Trophoblast cell (in vitro differentiated cells and primary cell): ENCODE measurements around the gene CD79B.
"Not testable (repeated sequence)": the region's sequence is repeated elsewhere in the genome, so short reads cannot be mapped to it uniquely, and the experiment has no call there.

Source experiments
- DNase-seq, 2 donors: peaks; one replicate each; pipeline ENCODE4 v3.0.0-alpha.2; 2016
- H2AFZ ChIP-seq: 2 replicates; pipeline ENCODE4 v1.6.1; 2013; ENCODE audit warnings: low read length, moderate library complexity, mild to moderate bottlenecking; ENCODE audit not compliant: insufficient read depth, poor library complexity
- H2AK5ac ChIP-seq: 2 replicates; pipeline ENCODE4 v1.6.1; 2013; ENCODE audit warnings: mild to moderate bottlenecking, low read length
- H2BK120ac ChIP-seq: 2 replicates; pipeline ENCODE4 v1.6.1; 2013; ENCODE audit warnings: low read length, mild to moderate bottlenecking, moderate library complexity; ENCODE audit not compliant: insufficient read depth, poor library complexity
- H2BK12ac ChIP-seq: 2 replicates; pipeline ENCODE4 v1.6.1; 2013; ENCODE audit warnings: mild to moderate bottlenecking, low read length, moderate library complexity
- H2BK5ac ChIP-seq: 2 replicates; pipeline ENCODE4 v1.6.1; 2013; ENCODE audit warnings: low read length, low read depth, moderate library complexity, mild to moderate bottlenecking; ENCODE audit not compliant: poor library complexity
- H3K14ac ChIP-seq: 2 replicates; pipeline ENCODE4 v1.6.1; 2013; ENCODE audit warnings: mild to moderate bottlenecking, low read length
- H3K18ac ChIP-seq: 2 replicates; pipeline ENCODE4 v1.6.1; 2013; ENCODE audit warnings: mild to moderate bottlenecking, low read length
- H3K23ac ChIP-seq: 2 replicates; pipeline ENCODE4 v1.6.1; 2013; ENCODE audit warnings: low read length
- H3K27ac ChIP-seq: 2 replicates; pipeline ENCODE4 v1.5.1; 2013; ENCODE audit warnings: low read depth, mild to moderate bottlenecking, inconsistent platforms, low read length, moderate library complexity
- H3K27me3 ChIP-seq: 2 replicates; pipeline ENCODE4 v1.6.1; 2013; ENCODE audit warnings: inconsistent platforms, mild to moderate bottlenecking, low read length, moderate library complexity; ENCODE audit not compliant: insufficient read depth
- H3K36me3 ChIP-seq, 2 experiments: 1 replicate in 1 of 2; 2 replicates in 1 of 2; pipeline ENCODE4 v1.6.1; 2013; ENCODE audit warnings: low read length in 2 of 2, mild to moderate bottlenecking in 2 of 2, moderate library complexity in 1 of 2; ENCODE audit not compliant: insufficient read depth in 2 of 2, control insufficient read depth in 1 of 2
- H3K4ac ChIP-seq: 2 replicates; pipeline ENCODE4 v1.6.1; 2013; ENCODE audit warnings: low read depth, mild to moderate bottlenecking, low read length, moderate library complexity
- H3K4me1 ChIP-seq, 2 experiments: 1 replicate in 1 of 2; 2 replicates in 1 of 2; pipeline ENCODE4 v1.6.1; 2013; ENCODE audit warnings: low read length in 2 of 2, mild to moderate bottlenecking in 2 of 2, moderate library complexity in 1 of 2; ENCODE audit not compliant: insufficient read depth in 2 of 2, control insufficient read depth in 1 of 2
- H3K4me2 ChIP-seq: 2 replicates; pipeline ENCODE4 v1.6.1; 2013; ENCODE audit warnings: inconsistent platforms, mild to moderate bottlenecking, low read length, moderate library complexity
- H3K4me3 ChIP-seq: 2 replicates; pipeline ENCODE4 v1.5.1; 2013; ENCODE audit warnings: mild to moderate bottlenecking, low read depth, low read length, inconsistent platforms
- H3K79me1 ChIP-seq: one replicate; pipeline ENCODE4 v1.6.1; 2013; ENCODE audit warnings: low read length
- H3K79me2 ChIP-seq: 2 replicates; pipeline ENCODE4 v1.6.1; 2013; ENCODE audit warnings: low read length, mild to moderate bottlenecking; ENCODE audit not compliant: control insufficient read depth, insufficient read depth, poor library complexity
- H3K9ac ChIP-seq: 2 replicates; pipeline ENCODE4 v1.6.1; 2013; ENCODE audit warnings: mild to moderate bottlenecking, low read length
- H3K9me3 ChIP-seq: 2 replicates; pipeline ENCODE4 v1.6.1; 2013; ENCODE audit warnings: low read depth, mild to moderate bottlenecking, control low read depth, inconsistent platforms, low read length; ENCODE audit not compliant: insufficient read depth
- H4K12ac ChIP-seq: 2 replicates; pipeline ENCODE4 v1.6.1; 2013; ENCODE audit warnings: low read depth, mild to moderate bottlenecking, low read length, moderate library complexity
- H4K8ac ChIP-seq: 2 replicates; pipeline ENCODE4 v1.6.1; 2013; ENCODE audit warnings: low read depth, mild to moderate bottlenecking, low read length, moderate library complexity
- H4K91ac ChIP-seq: one replicate; pipeline ENCODE4 v1.6.1; 2013; ENCODE audit warnings: low read depth, mild to moderate bottlenecking, low read length, moderate library complexity
- WGBS: extraction: QIAGEN DNeasy Blood & Tissue Kit; methylation state at CpG from one replicate; pipeline ENCODE4 v1.1.7; 2013; ENCODE audit warnings: missing lambda C conversion rate; ENCODE audit not compliant: insufficient read length, insufficient coverage; ENCODE audit errors: extremely low coverage; 5-methylcytosine and 5-hydroxymethylcytosine counted together

Gene CD79B

DNA sequence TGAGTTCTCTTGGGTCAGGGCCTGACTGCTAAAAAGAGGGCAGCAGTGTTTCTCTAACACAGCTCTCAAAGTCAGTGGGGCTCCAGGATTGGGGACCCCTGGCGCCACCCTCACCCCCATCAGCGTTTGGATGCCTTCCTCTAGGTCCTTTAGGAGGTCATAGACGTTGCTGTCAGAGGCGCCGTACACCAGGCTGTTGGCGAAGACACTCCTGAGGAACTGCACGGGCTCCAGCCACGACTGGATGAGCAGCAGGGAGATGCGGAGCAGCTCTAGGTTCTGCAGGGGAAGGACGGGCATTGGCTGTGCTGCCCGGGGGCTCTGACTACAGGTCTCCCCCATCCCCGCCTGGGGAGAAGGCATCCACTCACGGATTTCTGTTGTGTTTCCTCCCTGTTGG lies 14.5 kb downstream of the CD79B start:
- Histone ChIP-seq H3K4me3 (no peak overlapping the region), H4K8ac (no peak overlapping the region), H2BK120ac (no peak overlapping the region), H3K23ac (no peak overlapping the region), H4K12ac (no peak overlapping the region), H3K79me1 (no peaks in the 10 kb centered on the region), H3K27ac (no peak overlapping the region), H3K4me2 (no peak overlapping the region), H3K27me3 (no peaks in the 10 kb centered on the region), H4K91ac (no peak overlapping the region), H3K9me3 (no peaks in the 10 kb centered on the region), H3K4ac (no peak overlapping the region), H3K36me3 (no peaks in the 10 kb centered on the region), H2AFZ (no peak overlapping the region), H3K4me1 (no peaks in the 10 kb centered on the region), H3K18ac (no peak overlapping the region), H2BK5ac (no peak overlapping the region), H3K9ac (no peak overlapping the region), H3K14ac (no peak overlapping the region), H2AK5ac (no peak overlapping the region), H2BK12ac (no peak overlapping the region), H3K79me2 (no peaks in the 10 kb centered on the region)
- DNase-seq = no peak
- WGBS = no CpG with 5 or more reads among the region's 13 CpGs

DNA sequence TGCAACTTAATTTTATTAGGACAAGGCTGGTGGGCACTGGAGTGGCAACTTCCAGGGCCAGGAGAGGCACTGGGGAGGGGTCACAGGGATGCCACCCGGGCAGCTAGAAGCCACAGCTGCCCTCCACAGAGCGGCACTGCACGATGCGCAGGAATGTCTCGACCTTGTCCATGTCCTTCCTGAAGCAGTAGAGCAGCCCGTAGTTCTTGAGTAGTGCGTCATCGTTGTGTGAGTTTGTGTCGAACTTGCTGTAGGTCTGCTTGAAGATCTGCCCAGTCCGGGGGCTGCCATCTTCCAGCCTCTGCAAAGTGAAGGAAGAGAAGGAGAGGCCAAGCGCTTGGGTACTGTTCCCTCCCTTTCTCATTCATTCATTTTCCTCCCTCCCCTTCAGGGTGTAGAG lies 14.9 kb downstream of the CD79B start:
- not testable (repeated sequence) for H2BK5ac ChIP-seq, H3K9ac ChIP-seq, H3K4me2 ChIP-seq, H4K12ac ChIP-seq, H3K9me3 ChIP-seq, H2AFZ ChIP-seq, H3K18ac ChIP-seq, H3K14ac ChIP-seq, H2AK5ac ChIP-seq, H3K4ac ChIP-seq, H3K79me1 ChIP-seq, H3K79me2 ChIP-seq, H4K8ac ChIP-seq, H4K91ac ChIP-seq, H3K4me1 ChIP-seq, H3K36me3 ChIP-seq, H3K27me3 ChIP-seq, H2BK120ac ChIP-seq, H3K4me3 ChIP-seq, H3K23ac ChIP-seq, H2BK12ac ChIP-seq, H3K27ac ChIP-seq
- no CpG with 5 or more reads among the region's 11 CpGs for WGBS
- DNase-seq = peak in 1 of 2 donors; percentile 55

DNA sequence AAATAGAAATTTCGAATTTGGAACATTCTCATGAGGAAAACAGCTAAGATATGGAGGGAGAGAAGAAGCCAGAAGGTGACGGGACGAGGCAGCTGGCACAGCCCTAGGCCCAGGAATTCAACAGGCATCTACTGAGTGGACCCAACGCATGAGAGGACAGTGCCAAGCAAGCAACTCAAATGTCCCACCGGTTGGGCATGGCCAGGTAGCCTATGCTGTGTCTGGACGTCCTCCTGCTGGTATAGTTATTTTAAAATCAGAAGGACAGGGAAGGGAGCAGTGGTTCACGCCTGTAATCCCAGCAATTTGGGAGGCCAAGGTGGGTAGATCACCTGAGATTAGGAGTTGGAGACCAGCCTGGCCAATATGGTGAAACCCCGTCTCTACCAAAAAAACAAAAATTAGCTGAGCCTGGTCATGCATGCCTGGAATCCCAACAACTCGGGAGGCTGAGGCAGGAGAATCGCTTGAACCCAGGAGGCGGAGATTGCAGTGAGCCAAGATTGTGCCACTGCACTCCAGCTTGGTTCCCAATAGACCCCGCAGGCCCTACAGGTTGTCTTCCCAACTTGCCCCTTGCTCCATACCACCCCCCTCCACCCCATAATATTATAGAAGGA lies 15.5 kb downstream of the CD79B start:
- Histone ChIP-seq H3K27me3 (no peaks in the 10 kb centered on the region), H3K4me3 (no peak overlapping the region), H3K9ac (no peak overlapping the region), H3K79me1 (no peaks in the 10 kb centered on the region), H2BK12ac (no peak overlapping the region), H3K36me3 (no peaks in the 10 kb centered on the region), H2BK120ac (no peak overlapping the region), H3K4me1 (no peaks in the 10 kb centered on the region), H2BK5ac (no peak overlapping the region), H2AK5ac (no peak overlapping the region), H4K12ac (no peak overlapping the region), H3K4ac (no peak overlapping the region), H3K23ac (no peak overlapping the region), H4K8ac (no peak overlapping the region), H3K18ac (no peak overlapping the region), H3K14ac (no peak overlapping the region), H3K79me2 (no peaks in the 10 kb centered on the region), H3K27ac (no peak overlapping the region), H3K4me2 (no peak overlapping the region), H4K91ac (no peak overlapping the region), H3K9me3 (no peaks in the 10 kb centered on the region), H2AFZ (no peak overlapping the region)
- no peak for DNase-seq
- WGBS = no CpG with 5 or more reads among the region's 12 CpGs

DNA sequence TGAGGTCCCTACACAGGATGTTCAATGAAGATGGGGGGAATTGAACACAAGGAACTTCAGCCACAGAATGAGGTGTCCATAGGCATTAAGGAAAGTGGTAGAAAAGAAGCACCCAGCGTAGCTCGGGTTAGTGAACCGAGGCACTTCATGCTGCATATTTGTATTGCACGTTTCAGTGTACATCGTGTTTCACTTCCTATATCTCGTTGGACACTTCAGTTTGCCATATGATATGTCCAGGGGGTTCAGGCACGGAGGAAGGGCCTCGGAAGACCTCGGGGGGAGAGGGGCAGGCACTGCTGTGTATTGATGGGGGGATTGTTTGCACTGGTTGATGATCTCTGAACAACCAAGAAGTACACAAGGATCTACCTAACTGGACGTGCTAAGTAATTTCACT lies 16.4 kb downstream of the CD79B start:
- no CpG with 5 or more reads among the region's 10 CpGs for WGBS
- not testable (repeated sequence) for H3K4ac ChIP-seq, H3K18ac ChIP-seq, H3K4me1 ChIP-seq, H3K4me3 ChIP-seq, H3K4me2 ChIP-seq, DNase-seq, H4K12ac ChIP-seq, H2AFZ ChIP-seq, H3K9ac ChIP-seq, H3K23ac ChIP-seq, H2BK12ac ChIP-seq, H2BK120ac ChIP-seq, H3K79me1 ChIP-seq, H2AK5ac ChIP-seq, H2BK5ac ChIP-seq, H3K27me3 ChIP-seq, H4K91ac ChIP-seq, H4K8ac ChIP-seq, H3K27ac ChIP-seq, H3K79me2 ChIP-seq, H3K36me3 ChIP-seq, H3K9me3 ChIP-seq, H3K14ac ChIP-seq
